Sigmoid colon (tissue), 4 donors: Measurements from ENCODE around the gene RBFOX1.

Experiments used
- EP300 ChIP-seq, 4 donors: sonication (generic); formaldehyde crosslinking; IDR thresholded peaks; one replicate each; pipeline ENCODE4 v1.6.1; 2017; ENCODE audit warnings: antibody characterized with exemption in 4 of 4
- POLR2A ChIP-seq, 2 donors: fragments of 450-650 bp; IDR thresholded peaks; one replicate each; pipeline ENCODE4 v1.6.1; 2016; ENCODE audit warnings: antibody characterized with exemption in 2 of 2, mild to moderate bottlenecking in 2 of 2, moderate library complexity in 2 of 2
- POLR2AphosphoS5 ChIP-seq, 4 donors: sonication (generic); formaldehyde crosslinking; IDR thresholded peaks; one replicate each; pipeline ENCODE4 v1.6.1; 2017; ENCODE audit warnings: antibody characterized with exemption in 4 of 4
- TF ChIP-seq, protein P1 (sequence below), 4 experiments: fragments of 450-650 bp in 3 of 4; fragments of 200-600 bp in 1 of 4; IDR thresholded peaks; one replicate each; pipeline ENCODE4 v1.5.1; 2016 to 2019; ENCODE audit warnings: antibody characterized with exemption in 4 of 4, mild to moderate bottlenecking in 3 of 4, moderate library complexity in 2 of 4

DNA sequence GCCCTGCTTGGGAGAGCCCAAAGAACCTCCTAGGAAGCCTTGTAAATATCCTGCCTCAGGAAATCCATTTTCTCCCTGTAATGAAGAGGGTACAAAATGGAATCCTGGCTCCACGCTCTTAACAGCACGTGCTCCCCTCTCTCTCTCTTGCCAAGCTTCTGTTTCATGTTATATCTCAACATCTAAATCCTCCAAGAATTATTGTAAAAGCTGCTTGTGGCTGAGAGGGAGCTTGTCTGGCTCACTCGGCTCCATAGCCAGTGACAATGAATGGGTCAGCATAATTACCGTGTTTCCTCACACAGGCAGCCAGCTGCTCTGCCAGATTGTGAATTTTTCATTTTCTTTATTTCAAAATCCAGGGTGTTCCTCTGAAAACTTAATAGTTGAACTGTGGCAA is 317.8 kb downstream of the RBFOX1 start:
- TF ChIP-seq, protein P1, sequence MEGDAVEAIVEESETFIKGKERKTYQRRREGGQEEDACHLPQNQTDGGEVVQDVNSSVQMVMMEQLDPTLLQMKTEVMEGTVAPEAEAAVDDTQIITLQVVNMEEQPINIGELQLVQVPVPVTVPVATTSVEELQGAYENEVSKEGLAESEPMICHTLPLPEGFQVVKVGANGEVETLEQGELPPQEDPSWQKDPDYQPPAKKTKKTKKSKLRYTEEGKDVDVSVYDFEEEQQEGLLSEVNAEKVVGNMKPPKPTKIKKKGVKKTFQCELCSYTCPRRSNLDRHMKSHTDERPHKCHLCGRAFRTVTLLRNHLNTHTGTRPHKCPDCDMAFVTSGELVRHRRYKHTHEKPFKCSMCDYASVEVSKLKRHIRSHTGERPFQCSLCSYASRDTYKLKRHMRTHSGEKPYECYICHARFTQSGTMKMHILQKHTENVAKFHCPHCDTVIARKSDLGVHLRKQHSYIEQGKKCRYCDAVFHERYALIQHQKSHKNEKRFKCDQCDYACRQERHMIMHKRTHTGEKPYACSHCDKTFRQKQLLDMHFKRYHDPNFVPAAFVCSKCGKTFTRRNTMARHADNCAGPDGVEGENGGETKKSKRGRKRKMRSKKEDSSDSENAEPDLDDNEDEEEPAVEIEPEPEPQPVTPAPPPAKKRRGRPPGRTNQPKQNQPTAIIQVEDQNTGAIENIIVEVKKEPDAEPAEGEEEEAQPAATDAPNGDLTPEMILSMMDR (IDR thresholded peaks at IDR 0.05): no peak
- no peak for TF ChIP-seq POLR2A (IDR thresholded peaks at IDR 0.05)
- no peak for TF ChIP-seq POLR2AphosphoS5 (IDR thresholded peaks at IDR 0.05)
- no peak for TF ChIP-seq EP300 (IDR thresholded peaks at IDR 0.05)
